Measurements from ENCODE around the gene STRIP1. TPM values are rescaled to one million over a fixed set of nuclear protein-coding genes. Genes with fewer than 3 reads are reported as not detected.

Gene STRIP1
- total and polyA plus RNA-seq, 2 of the 8 experiments (the other 6 are each of a cell fraction or from before 2014, with no cell fraction given) = 21.3 to 45.6 TPM

- Histone ChIP-seq H2AK5ac (ENCODE audit: low read depth, low read length) (no peak overlapping the region), H4K8ac (ENCODE audit: extremely low read depth, insufficient read depth, low read length) (no peak overlapping the region), H3K56ac (replicated peaks; ENCODE audit: insufficient read length, low read depth, low read length) (no peak overlapping the region), H2BK15ac (ENCODE audit: low read length) (no peak overlapping the region), H2AFZ (ENCODE audit: low read length) (no peak overlapping the region), H2BK5ac (ENCODE audit: low read depth, low read length) (no peak overlapping the region), H3K4me1 (replicated peaks in 1 of 4; ENCODE audit: control insufficient read depth in 3 of 4, insufficient read depth in 4 of 4, low read length in 3 of 4) (peaks cover 0 to 9% (median 5%) of the 10 kb centered on the region in 4 experiments; a peak in 3 of 7 replicates), H3K4me2 (ENCODE audit: insufficient read depth in 1 of 2, low read depth in 2 of 2, low read length in 2 of 2) (no peak overlapping the region), H4K20me1 (replicated peaks in 1 of 2; ENCODE audit: control insufficient read depth in 1 of 2, insufficient read depth in 2 of 2, low read length in 2 of 2) (peaks cover 0 to 5% of the 10 kb centered on the region in 2 experiments), H3K4ac (replicated peaks; ENCODE audit: insufficient read length, low read depth, low read length) (no peak overlapping the region), H3K9me3 (ENCODE audit: insufficient read depth in 2 of 2, low read depth in 1 of 2, low read length in 1 of 2) (no peaks in the 10 kb centered on the region), H3K4me3 (ENCODE audit: extremely low read depth in 1 of 4, insufficient read depth in 2 of 4, low read depth in 3 of 4, low read length in 4 of 4) (no peak overlapping the region), H2BK20ac (ENCODE audit: low read length) (no peak overlapping the region), H3K36me3 (ENCODE audit: control insufficient read depth in 2 of 4, insufficient read depth in 4 of 4, low read length in 3 of 4) (peaks cover 18 to 61% (median 47%) of the 10 kb centered on the region in 4 experiments), H3K14ac (ENCODE audit: insufficient read length) (no peak overlapping the region), H3K23ac (ENCODE audit: insufficient read length) (no peak overlapping the region), H3K79me1 (ENCODE audit: low read depth, low read length) (no peaks in the 10 kb centered on the region; the same call in 1 of the 2 replicates), H3K27me3 (replicated peaks in 1 of 4; ENCODE audit: control insufficient read depth in 3 of 4, extremely low read depth in 1 of 4, insufficient read depth in 3 of 4, low read length in 3 of 4) (no peaks in the 10 kb centered on the region), H4K5ac (ENCODE audit: insufficient read length, low read depth, low read length) (no peak overlapping the region), H3K23me2 (ENCODE audit: low read depth, low read length) (no peaks in the 10 kb centered on the region), H2BK12ac (ENCODE audit: low read depth, low read length) (no peak overlapping the region), H3K18ac (ENCODE audit: extremely low read depth, low read length) (no peak overlapping the region), H3K9ac (replicated peaks in 1 of 4; ENCODE audit: extremely low read depth in 1 of 4, low read depth in 3 of 4, low read length in 3 of 4) (no peak overlapping the region), H3K27ac (ENCODE audit: low read depth, low read length) (no peak overlapping the region), H2BK120ac (replicated peaks; ENCODE audit: low read depth, low read length) (no peak overlapping the region), H4K91ac (replicated peaks; ENCODE audit: insufficient read length, low read length) (no peak overlapping the region), H3K79me2 (ENCODE audit: control insufficient read depth in 1 of 2, insufficient read depth in 2 of 2, low read length in 2 of 2) (peaks cover 0 to 11% of the 10 kb centered on the region in 2 experiments; a peak in 2 of 4 replicates)
- ChIA-PET POLR2A (ENCODE audit: partially characterized antibody) (interaction anchor here (0.8 to 0.9 kb wide), 2 partner anchors 23 to 773 kb away, joined by 4 read pairs; partner anchors contain the start of gene STRIP1), CTCF (ENCODE audit: partially characterized antibody) (interaction anchor here (0.7 to 3.5 kb wide), 24 partner anchors 9 to 371 kb away, joined by 3 to 39 read pairs (median 6); partner anchors contain the start of genes AHCYL1 and STRIP1)
- peak in 1 of 2 experiments; percentile 49 for DNase-seq (ENCODE audit: low read depth in 1 of 2, low spot score in 2 of 2)
- WGBS, 2 experiments (ENCODE audit: extremely low coverage in 1 of 2, insufficient coverage in 1 of 2, insufficient read length in 1 of 2, insufficient replicate concordance in 2 of 2, low coverage in 1 of 2, low lambda C conversion rate in 2 of 2, missing lambda C conversion rate in 1 of 2) = 63% methylated on average over 2 of the region's 2 CpGs; no CpG with 5 or more reads in 1 of the 2 experiments
- FAIRE-seq = peak; percentile 13
- TF ChIP-seq, protein P1, sequence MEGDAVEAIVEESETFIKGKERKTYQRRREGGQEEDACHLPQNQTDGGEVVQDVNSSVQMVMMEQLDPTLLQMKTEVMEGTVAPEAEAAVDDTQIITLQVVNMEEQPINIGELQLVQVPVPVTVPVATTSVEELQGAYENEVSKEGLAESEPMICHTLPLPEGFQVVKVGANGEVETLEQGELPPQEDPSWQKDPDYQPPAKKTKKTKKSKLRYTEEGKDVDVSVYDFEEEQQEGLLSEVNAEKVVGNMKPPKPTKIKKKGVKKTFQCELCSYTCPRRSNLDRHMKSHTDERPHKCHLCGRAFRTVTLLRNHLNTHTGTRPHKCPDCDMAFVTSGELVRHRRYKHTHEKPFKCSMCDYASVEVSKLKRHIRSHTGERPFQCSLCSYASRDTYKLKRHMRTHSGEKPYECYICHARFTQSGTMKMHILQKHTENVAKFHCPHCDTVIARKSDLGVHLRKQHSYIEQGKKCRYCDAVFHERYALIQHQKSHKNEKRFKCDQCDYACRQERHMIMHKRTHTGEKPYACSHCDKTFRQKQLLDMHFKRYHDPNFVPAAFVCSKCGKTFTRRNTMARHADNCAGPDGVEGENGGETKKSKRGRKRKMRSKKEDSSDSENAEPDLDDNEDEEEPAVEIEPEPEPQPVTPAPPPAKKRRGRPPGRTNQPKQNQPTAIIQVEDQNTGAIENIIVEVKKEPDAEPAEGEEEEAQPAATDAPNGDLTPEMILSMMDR (IDR thresholded peaks at IDR 0.05; ENCODE audit: control extremely low read depth in 1 of 3, insufficient read depth in 1 of 3, low read depth in 1 of 3, low read length in 3 of 3) = peak; percentile 5 to 68 (median 47)
- TF ChIP-seq RAD21 (IDR thresholded peaks at IDR 0.05 in 1 of 2, conservative IDR thresholded peaks at IDR 0.05 in 1 of 2; ENCODE audit: low read depth in 2 of 2, low read length in 2 of 2) (peak; percentile 67 to 74), NANOG (IDR thresholded peaks at IDR 0.05; ENCODE audit: insufficient read depth, low read depth, low read length, poor library complexity, severe bottlenecking) (no peak), SAP30 (IDR thresholded peaks at IDR 0.05; ENCODE audit: insufficient read depth, insufficient replicate concordance, low read length) (no peak), USF2 (IDR thresholded peaks at IDR 0.05; ENCODE audit: low read length) (no peak), RFX5 (IDR thresholded peaks at IDR 0.05; ENCODE audit: borderline replicate concordance, low read depth, low read length) (no peak), SP1 (IDR thresholded peaks at IDR 0.05; ENCODE audit: low read depth, low read length) (no peak), CHD1 (IDR thresholded peaks at IDR 0.05; ENCODE audit: low read depth, low read length) (no peak)
Measured at GRCh38 chr1:110011527-110012041, 22.8 kb upstream of the STRIP1 start.
